Fibroblast of lung (primary cell): ENCODE measurements around the gene TNS3. TPM values are rescaled to one million over a fixed set of nuclear protein-coding genes. Genes with fewer than 3 reads are reported as not detected.

Experiments
- DNase-seq, 2 donors: peaks; one replicate each; pipeline versions ENCODE4 v3.0.0 to v3.0.0-alpha.2; 2010; ENCODE audit warnings: low read depth in 2 of 2
- H2AFZ ChIP-seq: 2 replicates; pipeline ENCODE4 v1.5.1; 2012; ENCODE audit warnings: low read length, control low read depth, inconsistent platforms
- H3K27ac ChIP-seq: 2 replicates; pipeline ENCODE4 v1.5.1; 2011; ENCODE audit warnings: low read length, control low read depth; ENCODE audit not compliant: insufficient read depth
- H3K27me3 ChIP-seq: 2 replicates; pipeline ENCODE4 v1.5.1; 2011; ENCODE audit warnings: mild to moderate bottlenecking, low read length; ENCODE audit not compliant: control insufficient read depth, insufficient read depth
- H3K36me3 ChIP-seq: 2 replicates; pipeline ENCODE4 v1.5.1; 2011; ENCODE audit warnings: low read length; ENCODE audit not compliant: control insufficient read depth, insufficient read depth
- H3K4me1 ChIP-seq: 2 replicates; pipeline ENCODE4 v1.5.1; 2011; ENCODE audit warnings: low read length; ENCODE audit not compliant: control insufficient read depth, insufficient read depth; ENCODE audit errors: extremely low read depth
- H3K4me2 ChIP-seq: 2 replicates; pipeline ENCODE4 v1.5.1; 2011; ENCODE audit warnings: low read length, control low read depth; ENCODE audit not compliant: insufficient read depth; ENCODE audit errors: extremely low read depth
- H3K4me3 ChIP-seq, 4 experiments: fragments of 200-600 bp in 1 of 4; sonication (generic) in 1 of 4; replicated peaks in 1 of 4; 2 replicates each; pipeline ENCODE4 v1.5.1; 2011 to 2016; ENCODE audit warnings: low read length in 4 of 4, low read depth in 3 of 4, mild to moderate bottlenecking in 3 of 4, control low read depth in 2 of 4, inconsistent platforms in 1 of 4, mixed read lengths in 1 of 4; ENCODE audit not compliant: insufficient read depth in 1 of 4; ENCODE audit errors: control extremely low read depth in 1 of 4
- H3K79me2 ChIP-seq: 2 replicates; pipeline ENCODE4 v1.5.1; 2012; ENCODE audit warnings: mild to moderate bottlenecking, low read length, inconsistent platforms; ENCODE audit not compliant: control insufficient read depth, insufficient read depth
- H3K9ac ChIP-seq: 2 replicates; pipeline ENCODE4 v1.5.1; 2011; ENCODE audit warnings: mild to moderate bottlenecking, low read length, control low read depth; ENCODE audit not compliant: insufficient read depth
- H3K9me3 ChIP-seq: 2 replicates; pipeline ENCODE4 v1.5.1; 2012; ENCODE audit warnings: low read depth, low read length; ENCODE audit not compliant: control insufficient read depth, insufficient read depth
- H4K20me1 ChIP-seq: 2 replicates; pipeline ENCODE4 v1.5.1; 2011; ENCODE audit warnings: low read length; ENCODE audit not compliant: control insufficient read depth, insufficient read depth; ENCODE audit errors: extremely low read depth
- EZH2 ChIP-seq: IDR thresholded peaks from 2 replicates; pipeline ENCODE4 v1.5.1; 2012; ENCODE audit warnings: low read length, control low read depth, mild to moderate bottlenecking; ENCODE audit errors: missing control alignments
- polyA plus RNA-seq, 2 donors: library from polyadenylated mRNA; depleted of rRNA in 1 of 2; stranded (reverse) in 1 of 2; unstranded in 1 of 2; fragments of >200 nt; gene quantifications; 2 replicates each; pipeline ENCODE4 v1.2.1, GENCODE V29; 2011 to 2012; ENCODE audit warnings: missing spikeins in 1 of 2
- total RNA-seq: library from RNA; depleted of rRNA; stranded (reverse); fragments of >200 nt; gene quantifications from 2 replicates; pipeline ENCODE4 v1.2.1, GENCODE V29; 2014
- TF ChIP-seq, protein P1 (sequence below), 2 donors: IDR thresholded peaks in 1 of 2; conservative IDR thresholded peaks in 1 of 2; 1 replicate in 1 of 2; 2 replicates in 1 of 2; pipeline ENCODE4 v1.5.1; 2011 to 2012; ENCODE audit warnings: low read length in 2 of 2, control low read depth in 1 of 2, inconsistent platforms in 1 of 2, low read depth in 1 of 2, mild to moderate bottlenecking in 1 of 2

TNS3 gene
- total and polyA plus RNA-seq, 2 donors (not counting 1 experiment from before 2014, with no cell fraction given), result 74.4 to 88.8 TPM

GRCh38 chr7:47466832-47467231 lies 115.1 kb downstream of the TNS3 start:
- no peaks in the 10 kb centered on the region for H3K4me1 ChIP-seq
- no peak overlapping the region for H3K9ac ChIP-seq
- no peak overlapping the region for H3K27ac ChIP-seq
- no peaks in the 10 kb centered on the region for H4K20me1 ChIP-seq
- no peaks in the 10 kb centered on the region for H3K79me2 ChIP-seq
- peaks cover 2% of the 10 kb centered on the region for H3K36me3 ChIP-seq
- H3K4me2 ChIP-seq, result no peak overlapping the region
- H3K27me3 ChIP-seq, result no peaks in the 10 kb centered on the region
- no peak for DNase-seq
- no peaks in the 10 kb centered on the region for H3K9me3 ChIP-seq
- TF ChIP-seq, protein P1, sequence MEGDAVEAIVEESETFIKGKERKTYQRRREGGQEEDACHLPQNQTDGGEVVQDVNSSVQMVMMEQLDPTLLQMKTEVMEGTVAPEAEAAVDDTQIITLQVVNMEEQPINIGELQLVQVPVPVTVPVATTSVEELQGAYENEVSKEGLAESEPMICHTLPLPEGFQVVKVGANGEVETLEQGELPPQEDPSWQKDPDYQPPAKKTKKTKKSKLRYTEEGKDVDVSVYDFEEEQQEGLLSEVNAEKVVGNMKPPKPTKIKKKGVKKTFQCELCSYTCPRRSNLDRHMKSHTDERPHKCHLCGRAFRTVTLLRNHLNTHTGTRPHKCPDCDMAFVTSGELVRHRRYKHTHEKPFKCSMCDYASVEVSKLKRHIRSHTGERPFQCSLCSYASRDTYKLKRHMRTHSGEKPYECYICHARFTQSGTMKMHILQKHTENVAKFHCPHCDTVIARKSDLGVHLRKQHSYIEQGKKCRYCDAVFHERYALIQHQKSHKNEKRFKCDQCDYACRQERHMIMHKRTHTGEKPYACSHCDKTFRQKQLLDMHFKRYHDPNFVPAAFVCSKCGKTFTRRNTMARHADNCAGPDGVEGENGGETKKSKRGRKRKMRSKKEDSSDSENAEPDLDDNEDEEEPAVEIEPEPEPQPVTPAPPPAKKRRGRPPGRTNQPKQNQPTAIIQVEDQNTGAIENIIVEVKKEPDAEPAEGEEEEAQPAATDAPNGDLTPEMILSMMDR (conservative IDR thresholded peaks at IDR 0.05 in 1 of 2, IDR thresholded peaks at IDR 0.05 in 1 of 2; ENCODE audit: low read depth in 1 of 2, low read length in 2 of 2), result no peak
- TF ChIP-seq EZH2, result no peak
- H2AFZ ChIP-seq, result no peak overlapping the region
- no peak overlapping the region for H3K4me3 ChIP-seq

DNA sequence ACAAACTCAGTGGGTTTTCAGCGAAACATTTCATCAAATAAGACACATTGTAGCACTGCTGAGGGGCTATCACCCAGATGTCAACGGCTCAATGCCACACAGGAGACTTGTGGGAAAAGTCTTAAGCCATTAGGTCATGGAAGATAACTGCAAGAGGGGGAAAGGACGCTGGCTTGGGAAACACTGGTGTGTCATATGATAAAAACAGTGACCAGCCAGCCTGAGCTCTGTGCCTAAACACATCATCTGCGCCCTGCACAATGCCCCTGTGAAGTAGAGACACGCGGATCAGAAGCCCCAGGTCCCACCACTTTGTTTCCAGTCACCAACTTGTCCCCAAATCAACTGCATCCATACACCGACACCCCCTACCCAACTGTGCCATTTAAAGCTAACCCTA lies 116.7 kb downstream of the TNS3 start:
- Histone ChIP-seq H3K4me1 (peaks cover 13% of the 10 kb centered on the region), H3K79me2 (no peaks in the 10 kb centered on the region), H3K4me2 (no peak overlapping the region), H4K20me1 (no peaks in the 10 kb centered on the region), H3K9me3 (no peaks in the 10 kb centered on the region), H3K27ac (no peak overlapping the region), H3K9ac (no peak overlapping the region), H3K36me3 (peaks cover 2% of the 10 kb centered on the region), H3K27me3 (no peaks in the 10 kb centered on the region), H2AFZ (no peak overlapping the region), H3K4me3 (no peak overlapping the region)
- TF ChIP-seq, protein P1 (conservative IDR thresholded peaks at IDR 0.05 in 1 of 2, IDR thresholded peaks at IDR 0.05 in 1 of 2; ENCODE audit: low read depth in 1 of 2, low read length in 2 of 2), result no peak
- no peak for TF ChIP-seq EZH2
- DNase-seq, result no peak

DNA sequence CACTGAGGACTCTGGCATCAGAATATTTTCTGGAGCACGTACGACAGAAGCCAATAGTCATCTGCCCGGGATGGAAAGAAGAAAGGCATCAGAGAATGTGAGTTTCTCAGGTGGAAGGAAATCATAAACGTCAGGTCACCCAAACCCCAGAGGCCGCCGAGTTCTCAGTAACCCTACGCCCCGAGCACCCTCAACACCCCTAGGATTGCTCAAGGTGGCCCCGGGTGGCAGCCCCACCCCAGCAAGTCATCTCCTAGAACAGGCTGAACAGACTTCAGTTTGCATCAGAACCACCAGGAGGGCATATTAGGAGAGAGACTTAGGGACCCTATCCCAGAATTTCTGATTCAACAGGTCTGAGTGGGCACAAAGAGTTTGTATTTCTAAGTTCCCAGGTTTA lies 117.6 kb downstream of the TNS3 start:
- Histone ChIP-seq H3K4me1 (peaks cover 14% of the 10 kb centered on the region), H3K27me3 (no peaks in the 10 kb centered on the region), H3K36me3 (no peaks in the 10 kb centered on the region), H3K4me2 (no peak overlapping the region), H3K27ac (no peak overlapping the region), H4K20me1 (no peaks in the 10 kb centered on the region), H2AFZ (no peak overlapping the region), H3K9me3 (no peaks in the 10 kb centered on the region), H3K4me3 (no peak overlapping the region), H3K9ac (no peak overlapping the region), H3K79me2 (no peaks in the 10 kb centered on the region)
- TF ChIP-seq EZH2, result no peak
- TF ChIP-seq, protein P1 (conservative IDR thresholded peaks at IDR 0.05 in 1 of 2, IDR thresholded peaks at IDR 0.05 in 1 of 2; ENCODE audit: low read depth in 1 of 2, low read length in 2 of 2), result no peak
- DNase-seq, result no peak
